Activated CD8-positive, alpha-beta memory T cell treated with anti-CD3 and anti-CD28 coated beads, Interleukin-2, amount 50 U/mL, for 48 hours (primary cell): Measurements from ENCODE around the gene PRG3.
"Not testable (repeated sequence)": the region's sequence is repeated elsewhere in the genome, so short reads cannot be mapped to it uniquely, and the experiment has no call there.

ENCODE experiments used
- DNase-seq: peaks from one replicate; pipeline ENCODE4 v3.0.0-alpha.2; 2020

Gene PRG3

GRCh38 chr11:57407941-57408475 lies 27.1 kb upstream of the PRG3 start:
- no peak for DNase-seq

GRCh38 chr11:57407010-57407920 lies 26.3 kb upstream of the PRG3 start:
- no peak for DNase-seq

- DNase-seq, result peak; percentile 68
These were observed 25.5 kb upstream of the PRG3 start for GRCh38 chr11:57406337-57406904.

- DNase-seq, result no peak
These were observed 24.4 kb upstream of the PRG3 start for GRCh38 chr11:57405271-57405860.

DNA sequence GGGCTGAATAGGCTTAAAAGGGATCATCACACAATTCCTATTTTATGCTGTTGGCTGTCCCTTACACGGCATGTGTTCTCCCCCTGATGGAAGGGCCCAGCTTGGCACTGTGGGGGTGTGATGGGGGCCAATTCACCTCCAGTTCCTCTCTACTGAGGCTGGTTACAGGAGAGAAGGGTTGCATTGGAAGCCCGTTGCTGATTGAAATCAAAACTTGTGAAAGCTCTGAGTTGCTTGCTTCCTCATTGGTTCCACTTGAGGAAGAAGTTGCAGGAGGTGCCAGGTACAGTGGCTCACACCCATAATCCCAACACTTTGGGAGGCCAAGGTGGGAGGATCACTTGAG lies 22.8 kb upstream of the PRG3 start:
- DNase-seq, result no peak

- not testable (repeated sequence) for DNase-seq
These were observed 22.3 kb upstream of the PRG3 start for GRCh38 chr11:57403003-57403801.

DNA sequence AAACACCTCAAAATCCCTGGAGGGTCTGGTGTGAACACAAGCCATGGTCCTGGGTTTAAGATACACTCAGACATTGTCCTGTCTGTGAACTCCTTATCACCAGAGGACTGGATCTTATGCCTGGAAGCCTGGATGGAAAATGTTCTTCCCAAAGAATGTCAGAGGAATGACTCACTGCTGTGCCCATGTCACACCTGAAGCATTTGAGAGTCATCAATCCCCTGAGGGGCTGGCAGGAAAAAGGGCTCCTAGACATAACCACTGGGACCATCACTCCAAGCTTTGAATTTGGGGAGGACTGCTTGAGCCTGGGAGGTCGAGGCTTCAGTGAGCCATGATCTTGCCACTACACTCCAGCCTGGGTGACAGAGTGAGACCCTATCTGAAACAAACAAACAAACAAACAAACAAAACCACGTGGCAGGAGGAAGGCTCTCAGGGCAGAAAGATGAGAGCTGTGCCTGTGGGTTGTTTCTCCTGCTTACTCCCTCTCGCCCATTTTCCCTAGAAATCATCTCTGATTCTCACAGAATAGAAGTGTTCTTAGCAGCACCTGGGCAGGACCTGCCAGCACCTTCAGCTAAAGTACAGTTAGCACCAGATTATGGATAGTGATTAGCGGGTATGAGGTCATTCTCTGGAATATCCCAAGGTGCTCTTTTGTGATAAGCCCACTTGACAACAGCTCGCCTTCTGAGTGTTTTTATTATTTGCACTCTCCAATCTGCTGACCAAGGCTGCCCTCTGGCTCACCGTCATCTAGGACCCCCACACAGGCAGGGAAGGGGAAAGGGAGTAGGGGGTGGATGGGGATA lies 21.4 kb upstream of the PRG3 start:
- no peak for DNase-seq

GRCh38 chr11:57399972-57400578 lies 19.1 kb upstream of the PRG3 start:
- DNase-seq, result no peak

DNA sequence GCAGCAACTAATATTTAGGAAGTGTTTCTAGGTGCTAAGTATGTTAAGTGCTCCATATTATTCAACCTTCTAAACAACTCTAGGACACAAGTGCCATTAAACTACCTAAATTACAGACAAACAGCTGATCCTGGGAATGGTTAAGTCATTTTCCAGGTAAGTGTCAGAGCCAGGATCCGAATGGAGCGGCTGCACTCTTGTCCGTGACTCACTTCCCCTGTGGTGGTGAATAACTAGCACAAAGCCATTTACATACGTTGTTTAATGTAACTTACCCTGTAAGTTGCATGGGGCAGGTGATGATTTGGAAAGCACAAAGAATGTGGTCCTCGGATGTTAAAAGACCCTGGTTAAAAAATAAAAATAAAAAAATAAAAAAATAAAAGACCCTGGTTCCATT lies 18.3 kb upstream of the PRG3 start:
- DNase-seq, result no peak

DNA sequence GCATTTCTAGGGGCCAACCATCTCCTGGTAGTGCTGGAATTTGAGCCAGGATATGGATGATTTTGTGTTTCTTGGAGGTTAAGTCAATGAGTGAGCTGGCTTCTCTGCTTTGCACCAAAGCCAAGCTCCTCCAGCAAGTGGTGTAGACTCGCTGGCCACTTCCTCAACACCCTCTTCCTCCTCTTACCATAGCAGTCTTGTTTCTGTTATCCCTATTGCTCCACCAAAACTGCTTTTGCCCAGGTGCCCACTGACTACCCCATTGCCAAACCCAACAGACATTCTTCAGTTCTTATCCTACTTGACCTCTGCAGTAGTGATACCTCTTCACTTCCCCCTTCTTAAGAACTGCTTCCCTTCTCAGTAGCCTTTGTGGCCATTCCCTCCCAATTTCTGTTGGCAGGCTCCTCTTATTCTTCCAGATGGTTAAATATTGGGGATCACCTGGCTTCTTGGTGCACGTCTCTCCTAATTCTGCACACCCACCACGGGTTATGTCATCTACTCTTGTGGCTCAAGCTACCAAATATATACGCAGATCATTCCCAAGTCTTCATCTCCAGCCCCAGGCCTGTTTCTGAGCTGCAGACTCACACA lies 16.5 kb upstream of the PRG3 start:
- DNase-seq, result no peak

- DNase-seq, result no peak
These were observed 15.8 kb upstream of the PRG3 start for GRCh38 chr11:57396744-57397143.

DNA sequence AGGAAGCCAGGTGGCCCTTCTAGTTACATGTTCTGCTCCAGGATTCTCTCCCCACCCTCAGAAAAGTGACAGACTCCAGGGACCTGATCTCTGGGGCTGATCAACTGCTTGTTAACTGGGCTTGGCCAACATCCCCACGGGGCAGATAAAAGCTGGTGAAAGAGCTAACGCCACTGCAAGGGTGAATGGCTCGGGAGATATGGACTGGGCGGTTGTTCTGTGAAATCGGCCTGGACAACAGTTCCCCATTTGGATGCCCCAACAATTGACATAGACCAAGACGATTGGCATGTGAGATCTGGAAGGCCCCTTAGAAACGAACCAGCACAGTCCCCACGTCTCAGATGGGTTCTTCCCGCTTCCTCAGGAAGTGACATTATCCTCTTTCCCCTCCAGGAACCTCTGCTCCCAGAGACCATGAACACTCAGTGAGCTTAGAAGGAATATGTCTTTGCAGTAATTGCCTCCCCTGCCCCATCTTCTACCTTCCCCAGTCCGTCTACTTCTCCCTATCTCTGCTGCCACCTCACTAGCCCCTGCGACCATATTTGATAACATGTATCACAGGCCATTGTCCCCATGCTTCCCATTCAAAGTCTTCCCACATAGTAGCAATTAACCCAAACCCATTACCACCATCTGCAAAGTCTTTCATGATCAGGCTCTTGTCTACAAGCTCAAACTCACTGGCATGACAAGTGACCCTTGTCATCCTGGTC lies 15.1 kb upstream of the PRG3 start:
- DNase-seq, result no peak

- DNase-seq, result no peak
These were observed 13.4 kb upstream of the PRG3 start for GRCh38 chr11:57394203-57394965.

DNA sequence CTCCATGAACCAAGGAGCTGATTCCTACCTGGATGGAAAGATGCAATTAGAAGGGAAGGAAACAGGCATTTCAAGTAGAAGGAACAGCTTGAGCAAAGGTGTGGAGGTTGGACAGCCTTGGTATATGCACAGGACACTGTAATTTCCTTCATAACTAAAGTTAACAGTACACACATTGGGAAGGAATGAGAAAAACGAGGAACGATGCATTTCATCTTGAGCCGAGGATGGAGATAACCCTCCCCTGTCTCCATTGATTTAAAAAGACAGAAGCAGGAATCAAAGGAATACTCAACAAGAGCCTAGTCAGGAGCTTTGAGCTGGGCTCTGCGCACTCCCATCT lies 11.8 kb upstream of the PRG3 start:
- no peak for DNase-seq

- no peak for DNase-seq
These were observed 11.3 kb upstream of the PRG3 start for GRCh38 chr11:57392066-57392762.

DNA sequence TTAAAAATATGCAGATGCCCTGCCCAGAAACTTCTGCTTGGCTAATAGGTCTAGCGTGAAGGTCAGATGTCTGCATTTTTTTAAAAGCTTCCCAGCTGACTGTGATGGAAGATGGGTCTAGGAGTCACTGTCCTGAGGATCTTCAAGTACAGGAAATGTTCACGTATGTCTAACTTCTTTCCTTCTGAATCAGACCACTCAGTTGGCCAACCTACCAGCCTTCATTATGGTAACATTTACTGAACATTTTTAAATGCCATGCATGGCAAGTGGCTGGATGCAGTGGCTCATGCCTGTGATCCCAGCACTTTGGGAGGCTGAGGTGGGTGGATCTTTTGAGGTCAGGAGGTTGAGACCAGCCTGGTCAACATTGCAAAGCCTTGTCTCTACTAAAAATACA lies 10.6 kb upstream of the PRG3 start:
- DNase-seq, result no peak

GRCh38 chr11:57391111-57391510 lies 10.2 kb upstream of the PRG3 start:
- no peak for DNase-seq

GRCh38 chr11:57390535-57390934 lies 9.6 kb upstream of the PRG3 start, which contains the start of gene PRG2:
TSS of gene PRG2 (minus strand) at chr11:57390650. CDS start at chr11:57389944, 706 bp downstream.
- no peak for DNase-seq
